Loucy (cell line): ENCODE results near the gene LHX5.

Experiments used
- H2AFZ ChIP-seq: fragments of 200-600 bp; sonication (generic); 2 replicates; pipeline ENCODE4 v1.6.0; 2016; ENCODE audit warnings: antibody characterized with exemption, mild to moderate bottlenecking, low read length, moderate library complexity
- H3F3A ChIP-seq: fragments of 200-600 bp; 2 replicates; pipeline ENCODE4 v1.6.0; 2016; ENCODE audit warnings: antibody characterized with exemption, low read depth, mild to moderate bottlenecking
- H3K27me3 ChIP-seq: fragments of 200-600 bp; sonication (generic); 2 replicates; pipeline ENCODE4 v1.6.1; 2014; ENCODE audit warnings: low read length, mild to moderate bottlenecking; ENCODE audit not compliant: insufficient read depth, poor library complexity, severe bottlenecking
- H3K36me3 ChIP-seq: fragments of 200-600 bp; sonication (generic); 2 replicates; pipeline ENCODE4 v1.6.1; 2016; ENCODE audit warnings: low read length; ENCODE audit not compliant: insufficient read depth
- H3K4me1 ChIP-seq: fragments of 200-600 bp; sonication (generic); 2 replicates; pipeline ENCODE4 v1.5.1; 2014; ENCODE audit warnings: low read length, mild to moderate bottlenecking; ENCODE audit not compliant: insufficient read depth, poor library complexity, severe bottlenecking
- H3K4me2 ChIP-seq: fragments of 200-600 bp; sonication (generic); 2 replicates; pipeline ENCODE4 v1.6.0; 2014; ENCODE audit warnings: antibody characterized with exemption, low read length, low read depth, mild to moderate bottlenecking; ENCODE audit not compliant: poor library complexity, severe bottlenecking
- H3K4me3 ChIP-seq: fragments of 200-600 bp; sonication (generic); 2 replicates; pipeline ENCODE4 v1.5.1; 2014; ENCODE audit warnings: low read length, mild to moderate bottlenecking, mixed read lengths; ENCODE audit not compliant: poor library complexity, severe bottlenecking
- H3K79me2 ChIP-seq: fragments of 200-600 bp; sonication (generic); 2 replicates; pipeline ENCODE4 v1.6.1; 2014; ENCODE audit warnings: low read length; ENCODE audit not compliant: insufficient read depth
- H3K9ac ChIP-seq: fragments of 200-600 bp; sonication (generic); 2 replicates; pipeline ENCODE4 v1.6.0; 2014; ENCODE audit warnings: mild to moderate bottlenecking, low read depth, low read length, moderate library complexity; ENCODE audit not compliant: poor library complexity, severe bottlenecking
- H3K9me2 ChIP-seq: fragments of 200-600 bp; sonication (generic); replicated peaks from 2 replicates; pipeline ENCODE4 v1.6.1; 2016; ENCODE audit warnings: low read depth, low read length, mixed read lengths
- H3K9me3 ChIP-seq: fragments of 200-600 bp; sonication (generic); 2 replicates; pipeline ENCODE4 v1.6.1; 2014; ENCODE audit warnings: mild to moderate bottlenecking, antibody characterized with exemption, low read length, low read depth; ENCODE audit not compliant: insufficient read depth
- H4K20me1 ChIP-seq: fragments of 200-600 bp; sonication (generic); 2 replicates; pipeline ENCODE4 v1.6.0; 2014; ENCODE audit warnings: antibody characterized with exemption, low read length, mild to moderate bottlenecking; ENCODE audit not compliant: insufficient read depth, poor library complexity, severe bottlenecking
- EZH2phosphoT487 ChIP-seq: fragments of 200-600 bp; IDR thresholded peaks from 2 replicates; pipeline ENCODE4 v1.6.1; 2018; ENCODE audit warnings: antibody characterized with exemption, mild to moderate bottlenecking, moderate library complexity, borderline replicate concordance
- TF ChIP-seq, protein P1 (sequence below): fragments of 200-600 bp; sonication (generic); conservative IDR thresholded peaks from 2 replicates; pipeline ENCODE4 v1.5.1; 2014; ENCODE audit warnings: mild to moderate bottlenecking, antibody characterized with exemption, low read length

LHX5 gene

DNA sequence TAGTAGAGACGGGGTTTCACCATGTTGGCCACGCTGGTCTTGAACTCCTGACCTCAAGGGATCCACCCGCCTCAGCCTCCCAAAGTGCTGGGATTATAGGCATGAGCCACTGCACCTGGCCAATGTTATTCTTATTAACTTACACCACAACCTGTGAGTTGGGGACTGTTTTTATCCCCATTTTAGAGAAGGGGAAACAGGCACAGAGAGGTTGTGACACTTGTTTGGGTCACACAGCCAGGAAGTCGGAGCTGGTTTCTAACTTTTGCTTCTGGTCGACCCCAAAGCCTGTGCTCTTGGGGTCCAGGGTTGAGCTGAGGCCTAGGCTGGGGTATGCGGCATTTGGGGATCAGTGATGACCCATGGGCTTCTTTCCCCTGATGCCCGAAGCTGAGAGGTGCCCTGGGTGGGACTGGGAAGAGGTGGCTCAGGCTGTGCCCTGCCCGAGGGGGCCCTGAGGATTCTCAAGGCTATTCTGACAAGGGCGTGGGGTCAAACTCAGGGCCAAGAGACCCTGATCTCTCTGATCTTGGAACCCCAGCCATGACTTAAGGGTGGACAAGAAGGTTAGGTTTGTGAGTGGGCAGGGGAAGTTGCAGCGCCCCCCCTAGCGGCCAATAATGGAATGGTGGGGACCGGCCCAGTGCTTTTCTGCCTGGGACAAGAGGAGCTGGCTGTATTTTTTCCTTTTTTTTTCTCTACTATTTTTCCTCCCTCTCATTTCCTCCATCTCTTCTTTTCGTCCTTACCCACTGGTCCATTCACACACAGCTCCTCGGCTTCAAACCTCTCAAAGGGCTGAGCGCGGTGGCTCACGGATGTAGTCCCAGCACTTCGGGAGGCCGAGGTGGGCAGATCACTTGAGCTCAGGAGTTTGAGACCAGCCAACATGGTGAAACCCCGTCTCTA is 46.5 kb downstream of the LHX5 start:
- Histone ChIP-seq H3K4me3 (no peak overlapping the region), H3K9me3 (no peaks in the 10 kb centered on the region), H3K36me3 (no peaks in the 10 kb centered on the region), H3K9me2 (no peaks in the 10 kb centered on the region), H3K4me1 (no peaks in the 10 kb centered on the region), H3K9ac (no peak overlapping the region), H4K20me1 (no peaks in the 10 kb centered on the region), H3F3A (no peaks in the 10 kb centered on the region), H3K27me3 (no peaks in the 10 kb centered on the region), H3K4me2 (no peak overlapping the region), H2AFZ (no peak overlapping the region), H3K79me2 (no peaks in the 10 kb centered on the region)
- no peak for TF ChIP-seq EZH2phosphoT487
- TF ChIP-seq, protein P1, sequence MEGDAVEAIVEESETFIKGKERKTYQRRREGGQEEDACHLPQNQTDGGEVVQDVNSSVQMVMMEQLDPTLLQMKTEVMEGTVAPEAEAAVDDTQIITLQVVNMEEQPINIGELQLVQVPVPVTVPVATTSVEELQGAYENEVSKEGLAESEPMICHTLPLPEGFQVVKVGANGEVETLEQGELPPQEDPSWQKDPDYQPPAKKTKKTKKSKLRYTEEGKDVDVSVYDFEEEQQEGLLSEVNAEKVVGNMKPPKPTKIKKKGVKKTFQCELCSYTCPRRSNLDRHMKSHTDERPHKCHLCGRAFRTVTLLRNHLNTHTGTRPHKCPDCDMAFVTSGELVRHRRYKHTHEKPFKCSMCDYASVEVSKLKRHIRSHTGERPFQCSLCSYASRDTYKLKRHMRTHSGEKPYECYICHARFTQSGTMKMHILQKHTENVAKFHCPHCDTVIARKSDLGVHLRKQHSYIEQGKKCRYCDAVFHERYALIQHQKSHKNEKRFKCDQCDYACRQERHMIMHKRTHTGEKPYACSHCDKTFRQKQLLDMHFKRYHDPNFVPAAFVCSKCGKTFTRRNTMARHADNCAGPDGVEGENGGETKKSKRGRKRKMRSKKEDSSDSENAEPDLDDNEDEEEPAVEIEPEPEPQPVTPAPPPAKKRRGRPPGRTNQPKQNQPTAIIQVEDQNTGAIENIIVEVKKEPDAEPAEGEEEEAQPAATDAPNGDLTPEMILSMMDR = peak; percentile 95

DNA sequence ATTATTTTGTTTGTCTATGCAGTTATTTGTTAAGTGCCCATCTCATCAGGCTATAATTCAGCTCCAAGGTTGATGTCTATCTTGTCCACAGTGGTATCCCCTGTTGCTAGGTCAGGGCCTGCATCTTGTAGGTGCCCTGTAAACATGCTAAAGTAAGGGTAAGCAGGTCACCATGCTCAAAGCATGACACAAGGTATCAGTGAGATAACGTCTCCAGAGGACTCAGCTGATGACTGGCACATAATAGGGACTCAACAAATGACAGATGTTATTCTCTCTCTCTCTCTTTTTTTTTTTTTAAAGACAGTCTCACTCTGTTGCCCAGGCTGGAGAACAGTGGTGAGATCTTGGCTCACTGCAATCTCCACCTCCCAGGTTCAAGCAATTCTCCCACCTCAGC is 47.2 kb downstream of the LHX5 start:
- H3K9me3 ChIP-seq = no peaks in the 10 kb centered on the region
- no peaks in the 10 kb centered on the region for H3K27me3 ChIP-seq
- H4K20me1 ChIP-seq = no peaks in the 10 kb centered on the region
- no peak overlapping the region for H3K9ac ChIP-seq
- H3K36me3 ChIP-seq = no peaks in the 10 kb centered on the region
- no peak overlapping the region for H3K4me3 ChIP-seq
- H3F3A ChIP-seq = no peaks in the 10 kb centered on the region
- TF ChIP-seq EZH2phosphoT487 = no peak
- TF ChIP-seq, protein P1 = no peak
- no peak overlapping the region for H2AFZ ChIP-seq
- no peaks in the 10 kb centered on the region for H3K9me2 ChIP-seq
- H3K79me2 ChIP-seq = no peaks in the 10 kb centered on the region
- H3K4me1 ChIP-seq = no peaks in the 10 kb centered on the region
- H3K4me2 ChIP-seq = no peak overlapping the region

DNA sequence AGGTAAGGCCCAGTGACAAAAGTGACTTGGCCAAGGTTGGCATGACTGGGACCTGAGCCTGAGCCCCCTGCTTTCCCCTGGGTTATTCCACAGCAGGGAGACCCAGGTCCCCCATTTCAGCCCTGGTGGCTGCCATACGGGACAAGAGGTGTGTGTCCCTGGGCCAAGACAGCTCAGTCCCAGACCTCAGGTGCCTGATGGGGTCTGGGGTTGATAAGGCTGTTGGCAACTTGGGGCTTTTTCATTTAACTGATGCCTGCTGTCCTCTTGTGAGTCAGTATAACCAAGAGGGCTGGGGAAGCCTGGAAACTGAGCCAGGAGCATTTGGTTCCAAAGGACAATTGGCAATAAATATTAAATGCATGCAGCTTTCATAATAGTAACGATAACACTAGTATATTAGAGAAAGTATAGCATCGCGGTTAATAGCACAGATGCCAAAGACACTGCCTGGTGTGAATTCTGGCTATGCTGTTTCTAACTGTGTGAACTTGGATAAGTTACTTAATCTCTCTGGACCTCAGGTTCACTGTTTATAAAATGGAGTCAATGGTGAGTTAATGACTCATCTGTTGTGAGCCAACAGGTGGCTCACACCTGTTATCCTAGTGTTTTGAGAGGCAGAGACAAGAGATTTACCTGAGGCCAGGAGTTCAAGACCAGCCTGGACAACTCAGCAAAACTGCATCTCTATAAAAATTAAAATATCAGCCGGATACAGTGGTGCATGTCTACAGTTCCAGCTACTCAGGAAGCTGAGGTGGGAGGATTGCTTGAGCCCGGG is 48.6 kb downstream of the LHX5 start:
- no peaks in the 10 kb centered on the region for H3K4me1 ChIP-seq
- H4K20me1 ChIP-seq = no peaks in the 10 kb centered on the region
- peak overlapping the region; percentile 71 for H3K9ac ChIP-seq
- no peaks in the 10 kb centered on the region for H3K9me2 ChIP-seq
- H3K4me3 ChIP-seq = peak overlapping the region; percentile 75
- H3K4me2 ChIP-seq = peak overlapping the region; percentile 67
- TF ChIP-seq EZH2phosphoT487 = no peak
- TF ChIP-seq, protein P1 = no peak
- no peaks in the 10 kb centered on the region for H3K79me2 ChIP-seq
- H3K27me3 ChIP-seq = no peaks in the 10 kb centered on the region
- H3K9me3 ChIP-seq = no peaks in the 10 kb centered on the region
- no peaks in the 10 kb centered on the region for H3F3A ChIP-seq
- H3K36me3 ChIP-seq = no peaks in the 10 kb centered on the region
- no peak overlapping the region for H2AFZ ChIP-seq
